Fibroblast of villous mesenchyme (primary cell): ENCODE measurements around the gene GPR21. TPM values are rescaled to one million over a fixed set of nuclear protein-coding genes. Genes with fewer than 3 reads are reported as not detected.

Source experiments
- DNase-seq: peaks from one replicate; pipeline ENCODE4 v3.0.0-alpha.2; 2010; ENCODE audit warnings: low read depth
- H3K4me3 ChIP-seq: 2 replicates; pipeline ENCODE4 v1.5.1; 2011; ENCODE audit warnings: low read depth, mild to moderate bottlenecking, low read length
- CTCF ChIP-seq: IDR thresholded peaks from 2 replicates; pipeline ENCODE4 v1.5.1; 2012; ENCODE audit warnings: low read depth, mild to moderate bottlenecking, low read length; ENCODE audit not compliant: insufficient read depth
- small RNA-seq: library from RNA; depleted of rRNA; stranded (forward); fragments of <200 nt; gene quantifications from one replicate; pipeline ENCODE3, GENCODE V24; 2012
- total RNA-seq: library from RNA; depleted of rRNA; stranded (reverse); fragments of >200 nt; gene quantifications from 2 replicates; pipeline ENCODE4 v1.2.3, GENCODE V29; 2012

The GPR21 gene
- total RNA-seq, 1 donor: 3.0 TPM

DNA sequence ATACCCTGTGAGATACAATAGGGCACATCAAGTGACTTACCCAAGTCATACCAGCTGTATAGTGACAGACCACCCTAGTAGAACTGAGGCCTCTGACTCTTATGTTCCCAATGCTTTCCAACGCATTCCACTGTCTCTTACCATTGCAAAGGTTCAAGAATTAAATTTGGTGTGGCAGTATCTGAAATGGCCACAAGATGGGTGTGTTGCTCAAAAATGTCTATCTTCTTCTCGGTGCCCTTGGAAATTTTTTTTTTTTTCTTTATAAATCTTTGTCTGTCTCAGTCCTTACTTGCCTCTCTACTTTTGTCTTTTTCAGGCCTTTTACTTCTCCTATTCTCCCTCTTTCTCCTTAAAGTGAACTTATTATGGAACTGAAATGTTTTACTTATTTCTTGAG lies 48.4 kb downstream of the GPR21 start:
- peak; percentile 69 for TF ChIP-seq CTCF
- DNase-seq: peak; percentile 46
- H3K4me3 ChIP-seq: no peak overlapping the region

DNA sequence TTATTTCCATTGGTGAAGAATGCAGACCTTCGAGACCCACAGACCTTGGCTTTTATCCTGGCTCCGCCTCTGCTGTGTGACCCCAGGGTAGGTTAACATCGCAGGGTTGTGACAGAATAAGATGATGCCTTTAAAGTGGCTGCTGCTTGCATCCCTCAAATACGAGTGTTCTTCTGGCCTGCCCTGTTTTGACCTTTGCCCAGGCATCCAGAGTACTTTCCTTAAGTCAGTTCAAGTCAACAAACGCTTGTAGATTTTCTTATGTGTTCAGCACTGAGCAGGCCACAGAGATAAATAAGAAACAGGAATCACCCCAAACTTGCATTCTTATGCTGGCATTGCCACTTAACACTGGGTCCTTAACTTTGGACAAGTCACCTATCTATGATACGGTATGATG lies 50.2 kb downstream of the GPR21 start:
- no peak for TF ChIP-seq CTCF
- no peak for DNase-seq
- H3K4me3 ChIP-seq: no peak overlapping the region

- TF ChIP-seq CTCF: no peak
- DNase-seq: no peak
- H3K4me3 ChIP-seq: no peak overlapping the region
Observed at GRCh38 chr9:123084256-123084655, 50.8 kb downstream of the GPR21 start.

Small RNA genes within 50 kb of the gene (small RNA-seq; reads per million reads assigned to genes)
- gene GPR21: not detected

Other genes with a start within 250 kb of the GPR21 start
- gene OR5C1, start 244.7 kb upstream of the GPR21 start, total RNA-seq: not detected in 2 replicates
- gene OR1K1, start 233.5 kb upstream of the GPR21 start, total RNA-seq: not detected in 2 replicates
- gene PDCL, start 205.1 kb upstream of the GPR21 start, total RNA-seq: 31.6 and 43.6 TPM in 2 replicates
- 52.8 and 67.8 TPM in 2 replicates for gene RC3H2, start 128.3 kb upstream of the GPR21 start, total RNA-seq
- gene ZBTB6, start 120.3 kb upstream of the GPR21 start, total RNA-seq: 11.6 and 20.3 TPM in 2 replicates
- 3.5 and 4.3 TPM in 2 replicates for gene ZBTB26, start 102.2 kb upstream of the GPR21 start, total RNA-seq
- 47.4 and 60.9 TPM in 2 replicates for gene RABGAP1, start 92.6 kb upstream of the GPR21 start, total RNA-seq
- gene STRBP, start 234.9 kb downstream of the GPR21 start, total RNA-seq: 2.6 and 4.3 TPM in 2 replicates